NK-92 treated with Interleukin-12 subunit alpha and Interleukin-12 subunit beta, amount 100 ng/mL, for 24 hours (cell line): ENCODE data around the gene GART.

Source experiments
- DNase-seq: peaks from one replicate; lab custom pipeline; 2025; lab: John Stamatoyannopoulos, UW

The GART gene

GRCh38 chr21:33552999-33553598 is 11.2 kb upstream of the GART start:
- DNase-seq = no peak

GRCh38 chr21:33552093-33552998 is 10.4 kb upstream of the GART start:
- no peak for DNase-seq

- DNase-seq = no peak
These were observed 9.7 kb upstream of the GART start for GRCh38 chr21:33551664-33552063.

- no peak for DNase-seq
These were observed 9.1 kb upstream of the GART start for GRCh38 chr21:33550772-33551660.

GRCh38 chr21:33549848-33550771 is 8.2 kb upstream of the GART start:
- DNase-seq = no peak

GRCh38 chr21:33546086-33546485 is 4.2 kb upstream of the GART start:
- no peak for DNase-seq

- DNase-seq = no peak
These were observed 2.7 kb upstream of the GART start for GRCh38 chr21:33544451-33545195.

GRCh38 chr21:33543505-33544129 is 1.7 kb upstream of the GART start:
- DNase-seq = no peak

GRCh38 chr21:33542640-33543504 is 955 bp upstream of the GART start, which contains the start of gene SON:
SON (plus strand) TSS chr21:33543038; CDS start chr21:33543093, 55 bp downstream.
- DNase-seq = peak; percentile 99

GRCh38 chr21:33541105-33541711 is 709 bp downstream of the GART start:
- peak; percentile 12 for DNase-seq

- DNase-seq = no peak
These were observed 1.2 kb downstream of the GART start for GRCh38 chr21:33540711-33541104.

- DNase-seq = no peak
These were observed 2.3 kb downstream of the GART start for GRCh38 chr21:33539616-33540015.

- DNase-seq = no peak
These were observed 4.7 kb downstream of the GART start for GRCh38 chr21:33537212-33537611.

GRCh38 chr21:33531007-33531406 is 10.9 kb downstream of the GART start:
- no peak for DNase-seq

- DNase-seq = no peak
These were observed 19.0 kb downstream of the GART start for GRCh38 chr21:33522953-33523349.

GRCh38 chr21:33522297-33522952 is 19.5 kb downstream of the GART start:
- no peak for DNase-seq

GRCh38 chr21:33518899-33519298 is 23.0 kb downstream of the GART start:
- DNase-seq = no peak

GRCh38 chr21:33514229-33514628 is 27.7 kb downstream of the GART start:
- no peak for DNase-seq
